Measurements from ENCODE around the gene PAX6. TPM values are rescaled to one million over a fixed set of nuclear protein-coding genes. Genes with fewer than 3 reads are reported as not detected.

The PAX6 gene
- total RNA-seq, 6 experiments from 2014 or later, result 1.3 to 1.5 (median 1.4) TPM; not detected in 2

GRCh38 chr11:31740131-31740530 is 71.0 kb downstream of the PAX6 start:
- no peak overlapping the region for H3K27ac Mint-ChIP-seq

More at GRCh38 chr11:31740131-31740530, 71.0 kb downstream of the PAX6 start:
- H3K4me1 Mint-ChIP-seq (ENCODE audit: low read depth), result no peaks in the 10 kb centered on the region
- peaks cover 6% of the 10 kb centered on the region; the same call in 1 of the 2 replicates for H3K36me3 Mint-ChIP-seq (ENCODE audit: low read depth)
- TF ChIP-seq CTCF (IDR thresholded peaks at IDR 0.05), result no peak
- no peak for DNase-seq
- H3K4me3 Mint-ChIP-seq, result no peak overlapping the region
- H3K27me3 Mint-ChIP-seq (ENCODE audit: insufficient read depth), result no peaks in the 10 kb centered on the region
- H3K9me3 Mint-ChIP-seq, result peaks cover 8% of the 10 kb centered on the region
